GM21619 (cell line): ENCODE data around the gene DCTN2.

Experiments used
- ATAC-seq: cut with Tn5 transposase; IDR thresholded peaks from one replicate; pipeline ENCODE4 v1.9.1; 2021; ENCODE audit not compliant: unreplicated experiment

DCTN2 gene

GRCh38 chr12:57550641-57551549 lies 3.9 kb upstream of the DCTN2 start:
- ATAC-seq: no peak

GRCh38 chr12:57549909-57550640 lies 3.1 kb upstream of the DCTN2 start, which contains the start of gene KIF5A:
KIF5A (plus strand) TSS chr12:57550044; CDS start chr12:57550272, 228 bp downstream.
- no peak for ATAC-seq

- no peak for ATAC-seq
Observed at GRCh38 chr12:57549203-57549908, 2.4 kb upstream of the DCTN2 start.

- no peak for ATAC-seq
Observed at GRCh38 chr12:57548488-57548887, 1.5 kb upstream of the DCTN2 start.

GRCh38 chr12:57548013-57548315 lies 972 bp upstream of the DCTN2 start:
- ATAC-seq: no peak

- ATAC-seq: no peak
Observed at GRCh38 chr12:57547288-57548012, 458 bp upstream of the DCTN2 start.

GRCh38 chr12:57545809-57546437 lies 1.1 kb downstream of the DCTN2 start:
- no peak for ATAC-seq

GRCh38 chr12:57543581-57543980 lies 3.4 kb downstream of the DCTN2 start:
- ATAC-seq: no peak

GRCh38 chr12:57541717-57542116 lies 5.3 kb downstream of the DCTN2 start:
- no peak for ATAC-seq

- no peak for ATAC-seq
Observed at GRCh38 chr12:57541001-57541400, 6.0 kb downstream of the DCTN2 start.

GRCh38 chr12:57539134-57539768 lies 7.7 kb downstream of the DCTN2 start:
- ATAC-seq: no peak

- ATAC-seq: no peak
Observed at GRCh38 chr12:57536597-57536942, 10.4 kb downstream of the DCTN2 start.

- no peak for ATAC-seq
Observed at GRCh38 chr12:57535764-57536596, 11.0 kb downstream of the DCTN2 start.

- no peak for ATAC-seq
Observed at GRCh38 chr12:57534991-57535543, 11.9 kb downstream of the DCTN2 start.

- no peak for ATAC-seq
Observed at GRCh38 chr12:57534250-57534649, 12.7 kb downstream of the DCTN2 start.

- ATAC-seq: no peak
Observed at GRCh38 chr12:57533108-57533507, 13.9 kb downstream of the DCTN2 start.

- ATAC-seq: no peak
Observed at GRCh38 chr12:57531836-57532235, 15.2 kb downstream of the DCTN2 start.

GRCh38 chr12:57530396-57531142 lies 16.4 kb downstream of the DCTN2 start:
- no peak for ATAC-seq
